22Rv1 (cell line): ENCODE results near the gene FADS1.

Experiments used
- H3K27ac ChIP-seq: fragments of 450-650 bp; 2 replicates; pipeline ENCODE4 v1.5.1; 2017
- ZFX ChIP-seq: fragments of 450-650 bp; IDR thresholded peaks from 2 replicates; pipeline ENCODE4 v1.6.1; 2017; ENCODE audit warnings: antibody characterized with exemption, borderline replicate concordance
- TF ChIP-seq, protein P1 (sequence below): fragments of 450-650 bp; IDR thresholded peaks from 2 replicates; pipeline ENCODE4 v1.5.1; 2017; ENCODE audit warnings: mild to moderate bottlenecking

FADS1 gene

DNA sequence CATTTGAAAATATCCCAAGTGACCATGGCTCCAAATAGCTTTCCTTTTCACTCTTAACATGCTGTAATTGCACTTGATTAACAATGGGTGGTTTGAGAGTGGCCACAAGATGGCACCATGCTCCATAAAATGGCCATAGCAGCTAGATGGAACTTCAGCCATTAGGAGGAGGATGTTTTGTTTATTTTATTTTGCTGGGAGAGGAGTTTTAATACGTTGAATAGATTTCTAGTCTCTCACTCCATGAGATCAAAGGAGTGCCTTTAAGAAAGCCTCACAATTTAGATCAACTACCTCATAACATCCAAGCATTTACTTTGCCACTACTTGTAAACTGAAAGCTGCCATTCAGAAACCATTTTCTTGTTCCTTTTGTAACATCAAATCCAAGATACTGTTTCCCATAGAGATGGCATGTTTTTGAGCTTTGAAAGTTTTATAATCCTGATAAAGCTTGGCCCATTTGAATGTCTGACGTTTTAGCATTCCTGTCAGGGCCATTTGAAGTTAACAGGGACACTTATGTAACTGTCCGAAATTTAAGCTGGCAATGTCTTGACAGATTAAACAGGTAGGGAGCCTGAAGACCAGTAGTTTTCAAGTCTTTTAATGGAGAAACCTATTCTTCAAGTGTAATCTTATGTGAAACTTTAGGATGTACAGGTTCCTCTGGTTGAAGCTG lies 19.4 kb downstream of the FADS1 start:
- no peak for TF ChIP-seq ZFX
- TF ChIP-seq, protein P1, sequence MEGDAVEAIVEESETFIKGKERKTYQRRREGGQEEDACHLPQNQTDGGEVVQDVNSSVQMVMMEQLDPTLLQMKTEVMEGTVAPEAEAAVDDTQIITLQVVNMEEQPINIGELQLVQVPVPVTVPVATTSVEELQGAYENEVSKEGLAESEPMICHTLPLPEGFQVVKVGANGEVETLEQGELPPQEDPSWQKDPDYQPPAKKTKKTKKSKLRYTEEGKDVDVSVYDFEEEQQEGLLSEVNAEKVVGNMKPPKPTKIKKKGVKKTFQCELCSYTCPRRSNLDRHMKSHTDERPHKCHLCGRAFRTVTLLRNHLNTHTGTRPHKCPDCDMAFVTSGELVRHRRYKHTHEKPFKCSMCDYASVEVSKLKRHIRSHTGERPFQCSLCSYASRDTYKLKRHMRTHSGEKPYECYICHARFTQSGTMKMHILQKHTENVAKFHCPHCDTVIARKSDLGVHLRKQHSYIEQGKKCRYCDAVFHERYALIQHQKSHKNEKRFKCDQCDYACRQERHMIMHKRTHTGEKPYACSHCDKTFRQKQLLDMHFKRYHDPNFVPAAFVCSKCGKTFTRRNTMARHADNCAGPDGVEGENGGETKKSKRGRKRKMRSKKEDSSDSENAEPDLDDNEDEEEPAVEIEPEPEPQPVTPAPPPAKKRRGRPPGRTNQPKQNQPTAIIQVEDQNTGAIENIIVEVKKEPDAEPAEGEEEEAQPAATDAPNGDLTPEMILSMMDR = peak; percentile 89
- peak overlapping the region; percentile 46 for H3K27ac ChIP-seq

DNA sequence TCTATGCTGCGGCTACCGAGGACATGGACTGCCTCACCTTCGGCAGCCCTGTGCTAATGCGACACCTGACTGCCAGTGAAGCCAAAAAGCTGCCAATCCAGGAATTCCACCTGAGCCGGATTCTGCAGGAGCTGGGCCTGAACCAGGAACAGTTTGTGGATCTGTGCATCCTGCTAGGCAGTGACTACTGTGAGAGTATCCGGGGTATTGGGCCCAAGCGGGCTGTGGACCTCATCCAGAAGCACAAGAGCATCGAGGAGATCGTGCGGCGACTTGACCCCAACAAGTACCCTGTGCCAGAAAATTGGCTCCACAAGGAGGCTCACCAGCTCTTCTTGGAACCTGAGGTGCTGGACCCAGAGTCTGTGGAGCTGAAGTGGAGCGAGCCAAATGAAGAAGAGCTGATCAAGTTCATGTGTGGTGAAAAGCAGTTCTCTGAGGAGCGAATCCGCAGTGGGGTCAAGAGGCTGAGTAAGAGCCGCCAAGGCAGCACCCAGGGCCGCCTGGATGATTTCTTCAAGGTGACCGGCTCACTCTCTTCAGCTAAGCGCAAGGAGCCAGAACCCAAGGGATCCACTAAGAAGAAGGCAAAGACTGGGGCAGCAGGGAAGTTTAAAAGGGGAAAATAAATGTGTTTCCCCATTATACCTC lies 20.8 kb downstream of the FADS1 start:
- peak overlapping the region; percentile 46; the same call in 1 of the 2 replicates for H3K27ac ChIP-seq
- TF ChIP-seq, protein P1 = no peak
- TF ChIP-seq ZFX = no peak

DNA sequence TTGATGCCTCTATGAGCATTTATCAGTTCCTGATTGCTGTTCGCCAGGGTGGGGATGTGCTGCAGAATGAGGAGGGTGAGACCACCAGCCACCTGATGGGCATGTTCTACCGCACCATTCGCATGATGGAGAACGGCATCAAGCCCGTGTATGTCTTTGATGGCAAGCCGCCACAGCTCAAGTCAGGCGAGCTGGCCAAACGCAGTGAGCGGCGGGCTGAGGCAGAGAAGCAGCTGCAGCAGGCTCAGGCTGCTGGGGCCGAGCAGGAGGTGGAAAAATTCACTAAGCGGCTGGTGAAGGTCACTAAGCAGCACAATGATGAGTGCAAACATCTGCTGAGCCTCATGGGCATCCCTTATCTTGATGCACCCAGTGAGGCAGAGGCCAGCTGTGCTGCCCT lies 21.3 kb downstream of the FADS1 start:
- H3K27ac ChIP-seq = no peak overlapping the region
- no peak for TF ChIP-seq ZFX

DNA sequence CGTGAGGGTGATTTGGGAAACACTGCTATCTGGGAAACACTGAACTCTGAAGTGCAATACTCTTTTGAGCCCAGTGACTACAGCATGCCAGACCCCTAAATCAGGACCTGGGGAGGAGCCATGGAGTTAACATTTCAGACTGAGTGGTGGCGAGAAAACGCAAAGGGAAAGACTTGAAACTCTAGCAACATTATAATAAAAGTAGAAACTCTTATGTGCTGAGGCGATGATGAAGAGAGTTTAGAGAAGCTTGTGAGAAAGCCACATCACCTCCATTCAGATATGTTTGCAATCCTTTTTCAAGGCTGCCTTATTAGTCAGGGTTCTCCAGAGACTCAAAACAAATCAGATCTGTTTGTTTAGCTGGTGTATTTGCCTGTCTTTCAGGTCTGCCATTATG lies 22.2 kb downstream of the FADS1 start:
- TF ChIP-seq ZFX = no peak
- TF ChIP-seq, protein P1 = no peak

DNA sequence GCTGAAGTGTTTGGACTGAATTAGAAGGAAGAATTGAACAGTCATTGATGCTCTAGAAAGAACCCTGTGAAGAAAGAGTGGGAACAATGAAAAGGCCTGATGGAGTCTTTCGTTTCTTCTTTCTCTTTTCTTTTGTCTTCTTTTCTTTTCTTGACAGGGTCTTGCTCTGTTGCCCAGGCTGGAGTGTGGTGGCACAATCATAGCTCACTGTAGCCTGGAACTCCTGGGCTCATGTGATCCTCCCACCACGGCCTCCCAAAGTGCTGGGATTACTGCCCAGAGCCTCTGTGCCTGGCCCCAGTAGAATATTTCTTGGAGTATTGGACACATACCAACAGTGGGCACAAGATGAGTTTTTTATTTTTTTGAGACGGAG lies 23.0 kb downstream of the FADS1 start:
- no peak for TF ChIP-seq ZFX
- TF ChIP-seq, protein P1 = no peak
- H3K27ac ChIP-seq = peak overlapping the region; percentile 91

More for the DNA sequence above, 22.2 kb downstream of the FADS1 start:
- peak overlapping the region; percentile 91; the same call in 1 of the 2 replicates for H3K27ac ChIP-seq

- H3K27ac ChIP-seq = peak overlapping the region; percentile 91
- TF ChIP-seq, protein P1 = no peak
- no peak for TF ChIP-seq ZFX
Measured at GRCh38 chr11:61793083-61793828, 23.5 kb downstream of the FADS1 start.

DNA sequence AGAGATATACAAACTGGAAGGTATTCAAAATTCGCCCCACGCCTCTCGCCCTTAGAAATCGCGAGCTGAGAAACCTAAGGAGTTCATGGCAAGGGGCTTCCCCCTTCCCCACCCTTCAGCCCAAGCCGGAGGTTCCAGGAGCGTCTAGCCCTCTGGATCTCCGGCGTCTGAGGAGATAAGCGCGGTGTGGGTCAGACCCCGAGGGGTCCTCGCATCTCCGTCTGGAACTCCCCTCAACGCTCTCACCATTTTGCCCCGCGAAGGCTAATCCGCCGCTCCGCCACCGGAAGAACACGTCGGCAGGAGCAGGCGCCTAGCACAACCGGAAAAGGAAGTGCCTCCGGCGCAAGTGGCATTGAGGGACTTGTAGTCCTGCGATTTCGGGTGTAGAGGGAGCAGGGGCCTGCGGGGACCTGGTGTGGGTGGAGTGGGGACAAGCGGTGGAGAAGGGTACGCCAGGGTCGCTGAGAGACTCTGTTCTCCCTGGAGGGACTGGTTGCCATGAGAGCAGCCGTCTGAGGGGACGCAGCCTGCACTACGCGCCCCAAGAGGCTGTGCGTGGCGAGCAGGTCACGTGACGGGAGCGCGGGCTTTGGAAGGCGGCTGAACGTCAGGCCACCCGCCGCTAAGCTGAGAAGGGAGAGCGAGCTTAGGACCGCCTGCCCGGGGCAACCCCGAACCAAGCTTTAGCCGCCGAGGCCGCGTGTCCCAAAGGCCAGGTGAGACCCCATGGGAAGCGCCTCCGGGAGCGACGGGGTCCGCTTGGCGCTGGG lies 24.3 kb downstream of the FADS1 start, which contains the start of the genes FEN1 and TMEM258:
Gene FEN1 (plus strand): TSS at position 602 of the 773 bp plus-strand sequence. CDS start 2,451 bp downstream, outside the sequence.
Gene TMEM258 (minus strand): TSS at position 290 of the 773 bp plus-strand sequence. CDS start 41 bp downstream, at position 249.
- TF ChIP-seq, protein P1 = no peak; the same call in 1 of the 2 replicates
- H3K27ac ChIP-seq = peak within 1 kb of the TSS; percentile 91
